Epithelial cell of prostate (primary cell): ENCODE data around the gene PLPPR1.

ENCODE experiments used
- DNase-seq: peaks from one replicate; pipeline ENCODE4 v3.0.0-alpha.2; 2011; ENCODE audit warnings: low read depth, low spot score
- H3K27ac ChIP-seq: fragments of 450-650 bp; 2 replicates; pipeline ENCODE4 v1.5.1; 2017; ENCODE audit warnings: mild to moderate bottlenecking

Gene PLPPR1

GRCh38 chr9:101366038-101366756 lies 337.7 kb downstream of the PLPPR1 start:
- peak overlapping the region; percentile 34 for H3K27ac ChIP-seq
- DNase-seq, result no peak

GRCh38 chr9:101367323-101367722 lies 338.8 kb downstream of the PLPPR1 start:
- DNase-seq, result no peak
- H3K27ac ChIP-seq, result no peak overlapping the region

GRCh38 chr9:101369286-101369685 lies 340.8 kb downstream of the PLPPR1 start:
- no peak for DNase-seq
- H3K27ac ChIP-seq, result no peak overlapping the region

- H3K27ac ChIP-seq, result no peak overlapping the region
- no peak for DNase-seq
Measured at GRCh38 chr9:101369884-101370531, 341.5 kb downstream of the PLPPR1 start.

- no peak overlapping the region for H3K27ac ChIP-seq
- DNase-seq, result no peak
Measured at GRCh38 chr9:101371813-101372212, 343.3 kb downstream of the PLPPR1 start.

- DNase-seq, result no peak
- H3K27ac ChIP-seq, result no peak overlapping the region
Measured at GRCh38 chr9:101372327-101373118, 344.0 kb downstream of the PLPPR1 start.
